Chondrocyte (in vitro differentiated cells): Measurements from ENCODE around the gene AKAP12. TPM values are rescaled to one million over a fixed set of nuclear protein-coding genes. Genes with fewer than 3 reads are reported as not detected.
"Not testable (repeated sequence)": the region's sequence is repeated elsewhere in the genome, so short reads cannot be mapped to it uniquely, and the experiment has no call there.

Experiments used
- DNase-seq: peaks from one replicate; pipeline ENCODE4 v3.0.0; 2021; ENCODE audit warnings: mixed read lengths, low spot score
- H3K27ac Mint-ChIP-seq: one replicate; pipeline ENCODE4 v1.8.0; 2021; ENCODE audit warnings: mild to moderate bottlenecking, moderate library complexity, mixed read lengths; ENCODE audit not compliant: unreplicated experiment
- H3K27me3 Mint-ChIP-seq: 2 replicates; pipeline ENCODE4 v1.8.0; 2021; ENCODE audit warnings: low read depth, mixed read lengths
- H3K36me3 Mint-ChIP-seq: 2 replicates; pipeline ENCODE4 v1.8.0; 2021; ENCODE audit warnings: low read depth, mixed read lengths
- H3K4me1 Mint-ChIP-seq: 2 replicates; pipeline ENCODE4 v1.8.0; 2021; ENCODE audit warnings: low read depth, mild to moderate bottlenecking, mixed read lengths
- H3K4me3 Mint-ChIP-seq: one replicate; pipeline ENCODE4 v1.8.0; 2021; ENCODE audit warnings: mild to moderate bottlenecking, moderate library complexity, mixed read lengths; ENCODE audit not compliant: unreplicated experiment
- H3K9me3 Mint-ChIP-seq: 2 replicates; pipeline ENCODE4 v1.8.0; 2021; ENCODE audit warnings: low read depth, mixed read lengths
- CTCF ChIP-seq: fragments of 200-600 bp; sonication (generic); IDR thresholded peaks from 2 replicates; pipeline ENCODE4 v1.5.0; 2021; ENCODE audit warnings: antibody characterized with exemption, mild to moderate bottlenecking, moderate library complexity
- total RNA-seq: library from RNA; stranded (reverse); gene quantifications from 3 replicates; pipeline ENCODE4 v1.2.1, GENCODE V29; 2021

Gene AKAP12
- total RNA-seq, 1 donor from 2014 or later: 176 TPM

GRCh38 chr6:151351731-151352130 lies 112.0 kb downstream of the AKAP12 start:
- peaks cover 4% of the 10 kb centered on the region for H3K4me1 Mint-ChIP-seq
- no peaks in the 10 kb centered on the region for H3K9me3 Mint-ChIP-seq
- no peak overlapping the region for H3K27ac Mint-ChIP-seq
- no peak for DNase-seq
- no peak overlapping the region for H3K4me3 Mint-ChIP-seq
- no peak for TF ChIP-seq CTCF
- H3K36me3 Mint-ChIP-seq: peaks cover 29% of the 10 kb centered on the region
- no peaks in the 10 kb centered on the region for H3K27me3 Mint-ChIP-seq

GRCh38 chr6:151352410-151353396 lies 112.9 kb downstream of the AKAP12 start:
- Mint-ChIP-seq H3K4me3 (no peak overlapping the region), H3K4me1 (peaks cover under 1% of the 10 kb centered on the region), H3K27me3 (no peaks in the 10 kb centered on the region), H3K9me3 (no peaks in the 10 kb centered on the region), H3K36me3 (peaks cover 24% of the 10 kb centered on the region), H3K27ac (no peak overlapping the region)
- no peak for TF ChIP-seq CTCF
- DNase-seq: no peak

GRCh38 chr6:151353795-151354194 lies 114.0 kb downstream of the AKAP12 start:
- no peak for DNase-seq
- no peaks in the 10 kb centered on the region for H3K9me3 Mint-ChIP-seq
- H3K27me3 Mint-ChIP-seq: no peaks in the 10 kb centered on the region
- peaks cover 25% of the 10 kb centered on the region for H3K36me3 Mint-ChIP-seq
- H3K4me1 Mint-ChIP-seq: peaks cover 9% of the 10 kb centered on the region
- no peak overlapping the region for H3K27ac Mint-ChIP-seq
- H3K4me3 Mint-ChIP-seq: no peak overlapping the region
- peak; percentile 20 for TF ChIP-seq CTCF

- H3K27me3 Mint-ChIP-seq, H3K4me1 Mint-ChIP-seq, H3K4me3 Mint-ChIP-seq, H3K9me3 Mint-ChIP-seq, DNase-seq, H3K27ac Mint-ChIP-seq, H3K36me3 Mint-ChIP-seq: not testable (repeated sequence)
Measured at GRCh38 chr6:151356983-151357382, 117.2 kb downstream of the AKAP12 start.

GRCh38 chr6:151357758-151358436 lies 118.1 kb downstream of the AKAP12 start:
- no peak for DNase-seq
- no peak overlapping the region for H3K4me3 Mint-ChIP-seq
- no peaks in the 10 kb centered on the region for H3K27me3 Mint-ChIP-seq
- peaks cover 9% of the 10 kb centered on the region for H3K4me1 Mint-ChIP-seq
- H3K27ac Mint-ChIP-seq: no peak overlapping the region
- TF ChIP-seq CTCF: no peak
- peaks cover 9% of the 10 kb centered on the region for H3K36me3 Mint-ChIP-seq
- H3K9me3 Mint-ChIP-seq: no peaks in the 10 kb centered on the region
